ENCODE results near the gene EXOC3. TPM values are rescaled to one million over a fixed set of nuclear protein-coding genes. Genes with fewer than 3 reads are reported as not detected.

The EXOC3 gene
- total and polyA plus RNA-seq, 2 of the 8 experiments (the other 6 are each of a cell fraction or from before 2014, with no cell fraction given) = 14.4 to 30.0 TPM

DNA sequence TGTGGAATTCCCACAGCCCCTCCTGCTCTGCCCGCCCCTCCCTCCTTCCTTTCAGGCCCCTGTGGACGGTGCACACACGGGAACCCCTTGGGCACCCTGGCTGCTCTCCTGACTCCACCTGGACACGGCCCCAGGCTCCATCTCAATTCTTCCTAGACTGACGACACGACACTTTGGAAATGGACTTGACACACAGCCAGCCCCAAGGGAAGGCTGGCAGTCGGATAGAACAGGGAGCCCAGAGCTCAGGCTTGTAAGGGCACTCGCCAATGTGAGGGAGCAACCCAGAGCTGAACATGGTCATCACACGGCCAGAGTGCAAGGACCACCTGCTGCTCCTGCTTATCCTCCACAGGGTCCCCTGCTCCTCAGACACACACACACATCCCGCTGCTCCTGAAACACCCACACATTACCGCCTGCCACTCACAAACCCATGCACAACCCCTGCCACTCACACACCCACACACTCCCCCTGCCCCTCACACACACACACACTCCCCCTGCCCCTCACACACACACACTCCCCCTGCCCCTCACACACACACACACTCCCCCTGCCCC, 72.4 kb downstream of the EXOC3 start:
- Histone ChIP-seq H3K23me2 (ENCODE audit: low read depth, low read length) (peaks cover 12% of the 10 kb centered on the region; the same call in 1 of the 2 replicates), H3K4me3 (ENCODE audit: extremely low read depth in 1 of 4, insufficient read depth in 2 of 4, low read depth in 3 of 4, low read length in 4 of 4) (no peak overlapping the region), H4K20me1 (replicated peaks in 1 of 2; ENCODE audit: control insufficient read depth in 1 of 2, insufficient read depth in 2 of 2, low read length in 2 of 2) (peaks cover 2 to 12% of the 10 kb centered on the region in 2 experiments), H2BK12ac (ENCODE audit: low read depth, low read length) (no peak overlapping the region), H3K9ac (replicated peaks in 1 of 4; ENCODE audit: extremely low read depth in 1 of 4, low read depth in 3 of 4, low read length in 3 of 4) (no peak overlapping the region), H3K27ac (ENCODE audit: low read depth, low read length) (no peak overlapping the region), H3K14ac (ENCODE audit: insufficient read length) (no peak overlapping the region), H3K36me3 (ENCODE audit: control insufficient read depth in 2 of 4, insufficient read depth in 4 of 4, low read length in 3 of 4) (no peaks in the 10 kb centered on the region), H3K4me2 (ENCODE audit: insufficient read depth in 1 of 2, low read depth in 2 of 2, low read length in 2 of 2) (no peak overlapping the region), H3K9me3 (ENCODE audit: insufficient read depth in 2 of 2, low read depth in 1 of 2, low read length in 1 of 2) (no peaks in the 10 kb centered on the region), H2AK5ac (ENCODE audit: low read depth, low read length) (no peak overlapping the region), H3K56ac (replicated peaks; ENCODE audit: insufficient read length, low read depth, low read length) (no peak overlapping the region), H3K79me2 (ENCODE audit: control insufficient read depth in 1 of 2, insufficient read depth in 2 of 2, low read length in 2 of 2) (no peaks in the 10 kb centered on the region), H3K27me3 (replicated peaks in 1 of 4; ENCODE audit: control insufficient read depth in 3 of 4, extremely low read depth in 1 of 4, insufficient read depth in 3 of 4, low read length in 3 of 4) (peaks cover 0 to 2% (median 0%) of the 10 kb centered on the region in 4 experiments; a peak in 1 of 7 replicates), H2BK120ac (replicated peaks; ENCODE audit: low read depth, low read length) (no peak overlapping the region), H2BK15ac (ENCODE audit: low read length) (no peak overlapping the region), H3K18ac (ENCODE audit: extremely low read depth, low read length) (no peak overlapping the region), H3K23ac (ENCODE audit: insufficient read length) (no peak overlapping the region), H2BK5ac (ENCODE audit: low read depth, low read length) (no peak overlapping the region), H3K79me1 (ENCODE audit: low read depth, low read length) (no peaks in the 10 kb centered on the region), H2AFZ (ENCODE audit: low read length) (no peak overlapping the region), H4K91ac (replicated peaks; ENCODE audit: insufficient read length, low read length) (no peak overlapping the region), H4K5ac (ENCODE audit: insufficient read length, low read depth, low read length) (no peak overlapping the region), H2BK20ac (ENCODE audit: low read length) (no peak overlapping the region), H4K8ac (ENCODE audit: extremely low read depth, insufficient read depth, low read length) (peak overlapping the region; percentile 71; the same call in 1 of the 2 replicates), H3K4ac (replicated peaks; ENCODE audit: insufficient read length, low read depth, low read length) (no peak overlapping the region), H3K4me1 (replicated peaks in 1 of 4; ENCODE audit: control insufficient read depth in 3 of 4, insufficient read depth in 4 of 4, low read length in 3 of 4) (peaks cover 0 to 4% (median 0%) of the 10 kb centered on the region in 4 experiments; a peak in 1 of 7 replicates)
- DNase-seq (ENCODE audit: low read depth in 1 of 2, low spot score in 2 of 2) (no peak), FAIRE-seq (no peak)
- ChIA-PET CTCF (ENCODE audit: partially characterized antibody) (interaction anchor here (0.6 kb wide), 1 partner anchor 63 kb away, joined by 3 read pairs; no protein-coding TSS in a partner anchor), POLR2A (ENCODE audit: partially characterized antibody) (interaction anchor here (1.6 kb wide), 1 partner anchor 69 kb away, joined by 3 read pairs; no protein-coding TSS in a partner anchor)
- 77% methylated on average over 9 of the region's 11 CpGs; no CpG with 5 or more reads in 1 of the 2 experiments for WGBS, 2 experiments (ENCODE audit: extremely low coverage in 1 of 2, insufficient coverage in 1 of 2, insufficient read length in 1 of 2, insufficient replicate concordance in 2 of 2, low coverage in 1 of 2, low lambda C conversion rate in 2 of 2, missing lambda C conversion rate in 1 of 2)
- no peak for TF ChIP-seq SUZ12 (IDR thresholded peaks at IDR 0.05; ENCODE audit: low read length)
- TF ChIP-seq EGR1 (IDR thresholded peaks at IDR 0.05; ENCODE audit: borderline replicate concordance, low read depth, low read length) = no peak
- no peak for TF ChIP-seq CHD2 (IDR thresholded peaks at IDR 0.05; ENCODE audit: low read length)
